HG02885 (cell line): ENCODE results near the gene TTC7B.

Experiments
- ATAC-seq: cut with Tn5 transposase; IDR thresholded peaks from one replicate; pipeline ENCODE4 v1.9.1; 2021; ENCODE audit warnings: mild to moderate bottlenecking; ENCODE audit not compliant: unreplicated experiment, poor library complexity

Gene TTC7B

GRCh38 chr14:90609376-90609775 lies 206.9 kb downstream of the TTC7B start:
- no peak for ATAC-seq

- no peak for ATAC-seq
These were observed 207.3 kb downstream of the TTC7B start for GRCh38 chr14:90608929-90609341.

- ATAC-seq, result no peak
These were observed 207.9 kb downstream of the TTC7B start for GRCh38 chr14:90608281-90608680.

- ATAC-seq, result no peak
These were observed 209.1 kb downstream of the TTC7B start for GRCh38 chr14:90607141-90607540.

GRCh38 chr14:90606434-90606833 lies 209.8 kb downstream of the TTC7B start:
- no peak for ATAC-seq

GRCh38 chr14:90605430-90605829 lies 210.8 kb downstream of the TTC7B start:
- no peak for ATAC-seq

- no peak for ATAC-seq
These were observed 211.9 kb downstream of the TTC7B start for GRCh38 chr14:90604356-90604755.

- ATAC-seq, result no peak
These were observed 212.4 kb downstream of the TTC7B start for GRCh38 chr14:90603841-90604240.

- ATAC-seq, result no peak
These were observed 212.9 kb downstream of the TTC7B start for GRCh38 chr14:90603336-90603735.

GRCh38 chr14:90602088-90602687 lies 214.0 kb downstream of the TTC7B start:
- no peak for ATAC-seq

- no peak for ATAC-seq
These were observed 214.7 kb downstream of the TTC7B start for GRCh38 chr14:90601563-90601962.

- no peak for ATAC-seq
These were observed 215.6 kb downstream of the TTC7B start for GRCh38 chr14:90600619-90601018.

GRCh38 chr14:90599748-90600507 lies 216.3 kb downstream of the TTC7B start:
- no peak for ATAC-seq

- no peak for ATAC-seq
These were observed 216.9 kb downstream of the TTC7B start for GRCh38 chr14:90599339-90599738.

- no peak for ATAC-seq
These were observed 218.3 kb downstream of the TTC7B start for GRCh38 chr14:90597961-90598360.

GRCh38 chr14:90596733-90597132 lies 219.5 kb downstream of the TTC7B start:
- no peak for ATAC-seq

- ATAC-seq, result no peak
These were observed 222.8 kb downstream of the TTC7B start for GRCh38 chr14:90593254-90594040.

GRCh38 chr14:90592655-90593054 lies 223.6 kb downstream of the TTC7B start:
- no peak for ATAC-seq

- no peak for ATAC-seq
These were observed 228.3 kb downstream of the TTC7B start for GRCh38 chr14:90587918-90588317.

GRCh38 chr14:90587252-90587910 lies 228.8 kb downstream of the TTC7B start:
- ATAC-seq, result no peak

- no peak for ATAC-seq
These were observed 231.1 kb downstream of the TTC7B start for GRCh38 chr14:90585106-90585505.
